NCI-H748 (cell line): ENCODE data around the gene DNAJC3.

Experiments used
- DNase-seq: peaks from one replicate; lab custom pipeline; 2025; ENCODE audit not compliant: unreplicated experiment; lab: John Stamatoyannopoulos, UW

Gene DNAJC3

DNA sequence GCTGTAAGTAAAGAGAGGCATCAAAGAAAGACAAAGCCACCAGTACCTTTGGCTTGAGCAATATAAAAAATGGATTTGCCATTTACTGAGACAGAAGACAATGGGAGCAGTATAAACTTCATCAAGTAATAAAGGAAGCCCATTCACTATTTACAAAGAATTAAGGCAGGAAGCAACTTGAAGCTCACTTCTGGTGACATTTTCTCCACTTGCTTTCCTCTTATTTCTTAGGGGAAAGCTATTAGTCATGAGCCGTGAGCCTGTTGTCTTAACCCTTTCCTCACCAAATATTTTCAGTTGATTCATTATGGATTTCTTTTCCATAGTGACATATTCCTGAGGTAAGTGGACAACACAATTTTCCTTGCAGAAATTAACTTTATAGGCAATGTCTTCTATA lies 156.8 kb downstream of the DNAJC3 start:
- DNase-seq = no peak

DNA sequence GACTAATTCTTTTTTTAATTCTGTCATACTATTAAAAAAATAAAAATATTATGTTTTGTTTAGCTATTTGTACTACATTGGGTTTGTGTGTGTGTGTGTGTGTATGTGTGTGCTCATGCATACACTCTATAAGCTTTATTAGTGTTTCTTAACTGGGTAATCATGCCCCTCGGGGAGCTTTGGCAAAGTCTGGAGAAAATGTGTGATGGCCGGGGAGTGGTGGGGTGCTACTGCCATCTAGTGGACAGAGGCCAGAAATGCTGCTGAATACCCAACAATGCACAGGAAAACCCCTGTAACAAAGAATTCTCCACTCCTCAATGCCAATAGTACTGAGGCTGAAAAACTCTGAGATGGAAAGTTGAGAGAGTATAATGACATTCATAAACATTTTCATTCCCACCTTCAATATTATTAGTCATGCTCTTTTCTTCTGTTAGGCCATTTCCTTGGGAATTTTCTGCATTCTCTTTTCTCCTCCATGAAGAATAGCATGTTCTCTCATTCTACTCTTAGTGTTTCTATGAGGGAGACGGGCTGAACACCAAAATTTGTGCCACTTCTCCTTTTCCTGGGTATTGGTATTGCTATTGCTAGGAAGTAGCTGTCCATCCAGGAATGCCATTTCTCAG lies 157.3 kb downstream of the DNAJC3 start:
- peak; percentile 70 for DNase-seq

DNA sequence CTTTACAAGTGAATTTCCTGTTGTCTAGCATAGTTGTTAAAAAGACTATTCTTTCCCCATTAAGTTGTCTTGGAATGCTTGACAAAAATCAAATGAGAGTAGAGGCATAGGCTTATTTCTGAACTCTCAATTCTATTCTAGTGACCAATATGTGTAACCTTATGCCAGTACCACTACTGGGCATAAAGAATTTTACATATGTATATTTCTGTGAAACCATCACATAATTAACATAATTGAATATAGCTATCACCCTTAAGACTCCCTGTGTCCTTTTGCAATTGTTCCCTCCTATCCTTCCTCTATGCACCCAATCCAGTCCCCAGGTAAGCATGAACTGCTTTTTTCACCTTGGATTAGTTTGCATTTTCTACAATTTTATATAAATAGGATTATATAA lies 165.0 kb downstream of the DNAJC3 start:
- DNase-seq = no peak

DNA sequence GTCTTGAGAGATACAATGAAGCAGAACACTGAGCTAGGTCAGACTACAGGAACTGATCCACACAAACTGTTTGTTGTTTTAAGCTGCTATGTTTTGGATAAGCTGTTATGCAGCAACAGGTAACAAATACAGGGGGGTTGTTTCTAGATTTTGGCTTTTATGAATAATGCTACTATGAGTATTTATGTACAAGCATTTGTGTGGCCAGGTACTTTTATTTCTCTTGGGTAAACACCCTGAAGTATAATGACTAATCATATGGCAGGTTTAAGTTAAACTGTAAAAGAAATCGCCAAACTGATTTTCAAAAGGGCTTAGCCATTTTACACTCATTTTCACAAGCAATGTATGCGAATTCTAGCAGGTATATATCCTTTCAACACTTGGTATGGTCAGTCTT lies 166.0 kb downstream of the DNAJC3 start:
- DNase-seq = no peak
